ENCODE data around the gene ADK.

ADK gene

DNA sequence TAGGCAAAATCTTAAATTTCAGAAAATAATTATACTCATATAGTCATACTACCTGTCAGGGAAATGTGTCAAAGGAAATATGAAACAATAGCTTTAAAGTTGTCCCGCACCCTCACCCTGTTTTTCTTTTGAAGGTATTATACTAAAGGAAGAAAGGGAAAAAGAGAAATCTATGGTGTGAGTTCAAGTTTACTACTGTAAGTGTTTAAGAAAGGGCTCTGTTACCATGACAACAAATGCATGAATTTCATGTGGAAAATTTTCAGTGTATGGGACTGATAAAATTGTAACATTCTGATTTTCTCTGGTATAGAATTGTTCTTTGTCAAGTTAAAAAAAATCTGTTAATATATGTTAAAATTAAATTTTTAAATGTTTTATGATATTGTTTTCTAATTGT, 229.8 kb downstream of the ADK start:
- Histone ChIP-seq H3K27ac (ENCODE audit: low read depth, low read length, severe bottlenecking) (no peak overlapping the region), H3K4me3 (ENCODE audit: extremely low read depth, insufficient read depth, low read length, poor library complexity, severe bottlenecking) (no peak overlapping the region), H3K4me1 (ENCODE audit: control insufficient read depth, insufficient read depth, low read length, poor library complexity, severe bottlenecking) (no peaks in the 10 kb centered on the region), H3K36me3 (ENCODE audit: control insufficient read depth, insufficient read depth, low read length) (no peaks in the 10 kb centered on the region), H3K9me3 (ENCODE audit: control insufficient read depth, low read length) (no peaks in the 10 kb centered on the region)
- WGBS, 2 experiments (ENCODE audit: insufficient coverage in 2 of 2) = no CpG with 5 or more reads among the region's 1 CpG

DNA sequence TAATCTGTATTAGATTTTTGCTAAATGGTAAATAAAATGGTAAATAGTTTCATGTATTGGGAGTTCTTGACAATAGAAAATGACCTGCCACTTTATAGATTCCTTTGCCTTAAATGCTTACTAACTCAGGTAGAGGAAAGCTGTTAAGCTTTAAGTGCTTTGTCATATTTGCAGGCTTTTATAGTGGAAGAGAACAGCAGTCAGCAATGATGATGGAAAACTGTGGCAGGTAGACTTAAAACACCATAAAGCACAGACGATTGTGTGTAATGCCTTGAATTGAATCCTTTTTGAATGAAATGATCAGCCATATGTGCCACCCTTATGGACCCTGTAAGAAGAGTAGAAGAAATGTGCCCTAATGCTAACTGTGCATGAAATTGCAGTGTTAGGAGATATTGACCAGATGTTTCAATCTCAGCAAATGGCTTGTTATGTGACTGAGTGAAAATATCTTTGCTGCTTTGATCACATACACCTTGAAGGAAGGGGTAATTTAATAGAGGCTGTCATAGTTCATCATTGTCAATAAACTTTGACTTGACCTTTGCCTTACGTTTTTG, 230.4 kb downstream of the ADK start:
- Histone ChIP-seq H3K9me3 (ENCODE audit: control insufficient read depth, low read length) (no peaks in the 10 kb centered on the region), H3K27ac (ENCODE audit: low read depth, low read length, severe bottlenecking) (no peak overlapping the region), H3K4me1 (ENCODE audit: control insufficient read depth, insufficient read depth, low read length, poor library complexity, severe bottlenecking) (no peaks in the 10 kb centered on the region), H3K4me3 (ENCODE audit: extremely low read depth, insufficient read depth, low read length, poor library complexity, severe bottlenecking) (no peak overlapping the region), H3K36me3 (ENCODE audit: control insufficient read depth, insufficient read depth, low read length) (no peaks in the 10 kb centered on the region)
- 87 to 100% methylated on average over 2 of the region's 2 CpGs for WGBS, 2 experiments (ENCODE audit: insufficient coverage in 2 of 2)

DNA sequence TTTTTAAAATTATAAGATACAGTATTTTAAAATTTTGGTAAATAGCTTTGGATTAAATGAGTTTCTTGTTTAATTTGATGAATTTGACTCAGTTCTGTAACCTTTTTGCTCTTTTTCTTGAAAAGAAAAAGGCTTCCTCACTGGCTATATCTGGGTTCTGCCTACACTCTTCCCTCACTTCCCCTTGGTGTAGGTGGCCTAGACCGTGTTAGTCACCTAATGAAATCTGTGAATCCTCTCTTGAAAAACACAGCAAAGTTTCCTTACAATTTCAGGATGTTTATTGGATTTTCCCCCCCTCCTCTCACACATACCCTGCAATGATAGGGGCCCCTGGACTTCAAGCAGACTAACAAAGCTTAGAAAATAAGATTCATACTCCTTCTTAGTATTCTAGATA, 231.6 kb downstream of the ADK start:
- 57% methylated on average over 1 of the region's 1 CpG; no CpG with 5 or more reads in 1 of the 2 experiments for WGBS, 2 experiments (ENCODE audit: insufficient coverage in 2 of 2)
- H3K4me1 ChIP-seq (ENCODE audit: control insufficient read depth, insufficient read depth, low read length, poor library complexity, severe bottlenecking) = no peaks in the 10 kb centered on the region
- H3K27ac ChIP-seq (ENCODE audit: low read depth, low read length, severe bottlenecking) = no peak overlapping the region
- H3K36me3 ChIP-seq (ENCODE audit: control insufficient read depth, insufficient read depth, low read length) = no peaks in the 10 kb centered on the region
- no peak overlapping the region for H3K4me3 ChIP-seq (ENCODE audit: extremely low read depth, insufficient read depth, low read length, poor library complexity, severe bottlenecking)
- no peaks in the 10 kb centered on the region for H3K9me3 ChIP-seq (ENCODE audit: control insufficient read depth, low read length)

DNA sequence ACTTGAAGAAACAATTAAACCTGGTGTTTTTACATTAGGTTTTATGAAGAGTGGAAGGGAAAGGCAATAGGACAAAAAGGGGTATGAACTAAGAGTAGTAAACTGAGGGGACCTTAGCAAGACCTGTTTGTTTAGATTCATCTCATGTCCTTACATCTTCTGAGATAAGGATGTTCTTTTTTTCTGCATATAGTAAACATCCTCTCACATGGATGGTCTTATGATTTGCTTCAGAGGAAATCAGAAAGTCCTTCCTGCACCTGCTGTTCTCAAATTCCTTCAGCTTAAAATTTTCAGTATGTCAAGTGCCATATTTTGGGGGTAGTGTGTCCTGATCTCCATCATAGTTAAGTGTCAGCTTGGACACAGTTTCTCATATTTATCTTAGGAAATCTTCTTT, 232.6 kb downstream of the ADK start:
- no peaks in the 10 kb centered on the region for H3K9me3 ChIP-seq (ENCODE audit: control insufficient read depth, low read length)
- no peak overlapping the region for H3K27ac ChIP-seq (ENCODE audit: low read depth, low read length, severe bottlenecking)
- no peaks in the 10 kb centered on the region for H3K36me3 ChIP-seq (ENCODE audit: control insufficient read depth, insufficient read depth, low read length)
- H3K4me1 ChIP-seq (ENCODE audit: control insufficient read depth, insufficient read depth, low read length, poor library complexity, severe bottlenecking) = no peaks in the 10 kb centered on the region
- H3K4me3 ChIP-seq (ENCODE audit: extremely low read depth, insufficient read depth, low read length, poor library complexity, severe bottlenecking) = no peak overlapping the region

DNA sequence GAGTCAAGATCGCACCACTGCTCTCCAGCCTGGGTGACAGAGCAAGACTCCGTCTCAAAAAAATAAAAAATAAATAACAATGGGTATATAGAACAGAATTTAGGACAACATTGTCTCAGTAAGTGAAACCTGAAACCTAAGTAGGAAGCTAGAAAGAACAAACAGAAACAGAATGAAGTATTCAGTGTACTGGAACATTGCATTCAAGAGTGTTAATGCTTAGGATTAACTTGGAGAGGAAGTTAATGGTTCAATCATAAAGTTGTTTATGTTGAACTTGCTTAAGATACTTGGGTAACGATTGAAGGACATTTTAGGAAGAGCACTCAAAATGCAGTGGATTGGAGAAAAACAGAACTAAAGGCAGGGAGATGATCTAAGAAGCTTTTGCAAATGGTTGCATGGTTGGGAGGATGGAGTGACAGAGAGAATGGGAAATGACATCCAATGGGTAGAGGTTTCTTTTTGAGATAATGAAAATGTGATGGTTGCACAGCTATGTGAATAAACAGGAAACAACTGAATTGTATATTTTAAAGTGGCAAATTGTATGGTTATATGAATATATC, 233.7 kb downstream of the ADK start:
- Histone ChIP-seq H3K27ac (ENCODE audit: low read depth, low read length, severe bottlenecking) (no peak overlapping the region), H3K4me1 (ENCODE audit: control insufficient read depth, insufficient read depth, low read length, poor library complexity, severe bottlenecking) (no peaks in the 10 kb centered on the region), H3K9me3 (ENCODE audit: control insufficient read depth, low read length) (no peaks in the 10 kb centered on the region), H3K4me3 (ENCODE audit: extremely low read depth, insufficient read depth, low read length, poor library complexity, severe bottlenecking) (no peak overlapping the region), H3K36me3 (ENCODE audit: control insufficient read depth, insufficient read depth, low read length) (no peaks in the 10 kb centered on the region)
- 79 to 89% methylated on average over 1 of the region's 3 CpGs for WGBS, 2 experiments (ENCODE audit: insufficient coverage in 2 of 2)

GRCh38 chr10:74388801-74389200, 237.8 kb downstream of the ADK start:
- H3K4me1 ChIP-seq (ENCODE audit: control insufficient read depth, insufficient read depth, low read length, poor library complexity, severe bottlenecking) = no peaks in the 10 kb centered on the region
- H3K36me3 ChIP-seq (ENCODE audit: control insufficient read depth, insufficient read depth, low read length) = no peaks in the 10 kb centered on the region

GRCh38 chr10:74391786-74392185, 240.8 kb downstream of the ADK start:
- no peak overlapping the region for H3K4me3 ChIP-seq (ENCODE audit: extremely low read depth, insufficient read depth, low read length, poor library complexity, severe bottlenecking)
- H3K4me1 ChIP-seq (ENCODE audit: control insufficient read depth, insufficient read depth, low read length, poor library complexity, severe bottlenecking) = no peaks in the 10 kb centered on the region
- H3K27ac ChIP-seq (ENCODE audit: low read depth, low read length, severe bottlenecking) = no peak overlapping the region
- H3K36me3 ChIP-seq (ENCODE audit: control insufficient read depth, insufficient read depth, low read length) = peaks cover 11% of the 10 kb centered on the region
- no CpG with 5 or more reads among the region's 1 CpG for WGBS, 2 experiments (ENCODE audit: insufficient coverage in 2 of 2)
- no peaks in the 10 kb centered on the region for H3K9me3 ChIP-seq (ENCODE audit: control insufficient read depth, low read length)

More at GRCh38 chr10:74388801-74389200, 237.8 kb downstream of the ADK start:
- Histone ChIP-seq H3K9me3 (ENCODE audit: control insufficient read depth, low read length) (no peaks in the 10 kb centered on the region), H3K27ac (ENCODE audit: low read depth, low read length, severe bottlenecking) (no peak overlapping the region), H3K4me3 (ENCODE audit: extremely low read depth, insufficient read depth, low read length, poor library complexity, severe bottlenecking) (no peak overlapping the region)

DNA sequence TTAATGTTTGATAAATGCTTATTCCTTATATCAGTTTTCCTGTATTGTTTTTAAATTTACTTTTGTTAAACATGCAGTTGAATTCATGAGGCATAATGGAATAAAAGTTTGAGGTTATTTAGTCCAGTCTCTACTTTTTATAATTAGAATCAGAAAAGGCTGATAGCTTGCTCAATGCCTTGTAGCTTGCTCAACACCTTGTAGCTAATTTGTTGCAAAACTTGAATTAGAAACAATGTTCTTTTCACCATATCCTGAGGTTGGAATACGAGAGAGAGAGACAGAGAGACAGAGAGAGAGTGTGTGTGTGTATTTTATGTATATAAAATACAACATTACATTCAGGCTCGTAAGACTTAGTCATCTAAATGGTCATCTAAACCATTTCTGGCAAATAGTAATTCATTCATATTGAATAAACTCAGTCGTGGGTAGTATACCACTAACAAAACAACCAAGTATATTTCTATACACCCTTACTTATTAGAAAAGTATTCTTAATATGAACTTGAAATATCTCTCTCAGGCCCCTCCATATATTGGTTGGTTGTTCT, 243.5 kb downstream of the ADK start:
- Histone ChIP-seq H3K4me1 (ENCODE audit: control insufficient read depth, insufficient read depth, low read length, poor library complexity, severe bottlenecking) (no peaks in the 10 kb centered on the region), H3K9me3 (ENCODE audit: control insufficient read depth, low read length) (no peaks in the 10 kb centered on the region), H3K36me3 (ENCODE audit: control insufficient read depth, insufficient read depth, low read length) (peaks cover 14% of the 10 kb centered on the region), H3K27ac (ENCODE audit: low read depth, low read length, severe bottlenecking) (no peak overlapping the region), H3K4me3 (ENCODE audit: extremely low read depth, insufficient read depth, low read length, poor library complexity, severe bottlenecking) (no peak overlapping the region)
- 94% methylated on average over 2 of the region's 3 CpGs; no CpG with 5 or more reads in 1 of the 2 experiments for WGBS, 2 experiments (ENCODE audit: insufficient coverage in 2 of 2)

DNA sequence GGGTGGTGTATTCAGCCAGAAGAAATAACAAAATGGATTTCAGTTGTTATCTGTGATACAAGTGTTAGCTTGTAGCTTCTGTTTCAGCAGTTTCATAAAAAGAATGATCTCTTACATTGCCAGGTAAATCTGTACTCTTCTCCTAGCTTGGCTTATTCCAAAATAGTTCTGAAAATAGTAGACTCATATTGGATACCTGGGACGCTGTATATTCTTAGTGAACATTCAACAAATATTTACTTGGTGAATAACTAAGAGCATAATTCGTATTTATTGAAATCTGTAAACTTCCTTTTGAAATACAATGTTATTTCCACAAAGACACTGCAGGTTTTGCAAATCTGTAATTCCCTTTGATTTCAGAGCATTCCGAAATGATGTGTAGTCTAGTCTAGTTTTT, 249.2 kb downstream of the ADK start:
- H3K36me3 ChIP-seq (ENCODE audit: control insufficient read depth, insufficient read depth, low read length) = peaks cover 16% of the 10 kb centered on the region
- no peak overlapping the region for H3K27ac ChIP-seq (ENCODE audit: low read depth, low read length, severe bottlenecking)
- no CpG with 5 or more reads among the region's 3 CpGs for WGBS, 2 experiments (ENCODE audit: insufficient coverage in 2 of 2)
- H3K9me3 ChIP-seq (ENCODE audit: control insufficient read depth, low read length) = no peaks in the 10 kb centered on the region
- H3K4me3 ChIP-seq (ENCODE audit: extremely low read depth, insufficient read depth, low read length, poor library complexity, severe bottlenecking) = no peak overlapping the region
- no peaks in the 10 kb centered on the region for H3K4me1 ChIP-seq (ENCODE audit: control insufficient read depth, insufficient read depth, low read length, poor library complexity, severe bottlenecking)

DNA sequence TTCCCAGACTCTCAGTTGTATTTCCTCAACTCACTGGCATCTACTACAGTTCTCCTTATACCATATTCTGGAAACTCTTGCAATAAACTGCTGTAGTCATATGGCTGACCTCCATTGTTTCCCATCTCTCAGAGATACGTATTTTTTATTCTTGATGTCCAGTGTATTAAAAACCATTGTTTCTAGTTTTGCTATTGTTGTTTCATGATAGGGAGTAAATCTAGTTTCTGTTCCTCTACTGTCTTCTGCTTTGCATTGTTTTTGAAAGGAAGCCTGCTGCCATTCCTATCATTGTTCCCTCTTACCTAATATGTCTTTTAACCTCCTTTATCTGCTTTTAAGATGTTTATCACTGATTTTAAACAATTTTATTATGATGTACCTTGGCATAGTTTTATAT, 255.0 kb downstream of the ADK start:
- no CpG with 5 or more reads among the region's 1 CpG for WGBS, 2 experiments (ENCODE audit: insufficient coverage in 2 of 2)

GRCh38 chr10:74415146-74415839, 264.3 kb downstream of the ADK start:
- peaks cover 4% of the 10 kb centered on the region for H3K4me1 ChIP-seq (ENCODE audit: control insufficient read depth, insufficient read depth, low read length, poor library complexity, severe bottlenecking)
- H3K36me3 ChIP-seq (ENCODE audit: control insufficient read depth, insufficient read depth, low read length) = peaks cover 18% of the 10 kb centered on the region
- H3K4me3 ChIP-seq (ENCODE audit: extremely low read depth, insufficient read depth, low read length, poor library complexity, severe bottlenecking) = no peak overlapping the region
- no peaks in the 10 kb centered on the region for H3K9me3 ChIP-seq (ENCODE audit: control insufficient read depth, low read length)
- no peak overlapping the region for H3K27ac ChIP-seq (ENCODE audit: low read depth, low read length, severe bottlenecking)

More for the DNA sequence above, 255.0 kb downstream of the ADK start:
- Histone ChIP-seq H3K4me1 (ENCODE audit: control insufficient read depth, insufficient read depth, low read length, poor library complexity, severe bottlenecking) (no peaks in the 10 kb centered on the region), H3K4me3 (ENCODE audit: extremely low read depth, insufficient read depth, low read length, poor library complexity, severe bottlenecking) (no peak overlapping the region), H3K36me3 (ENCODE audit: control insufficient read depth, insufficient read depth, low read length) (peaks cover 18% of the 10 kb centered on the region), H3K27ac (ENCODE audit: low read depth, low read length, severe bottlenecking) (no peak overlapping the region), H3K9me3 (ENCODE audit: control insufficient read depth, low read length) (no peaks in the 10 kb centered on the region)

Measured in mesodermal cell (in vitro differentiated cells).